Activated CD8-positive, alpha-beta memory T cell treated with anti-CD3 and anti-CD28 coated beads, Interleukin-2, amount 50 U/mL, for 4 hours (primary cell): ENCODE data around the gene PSMG2.

ENCODE experiments used
- DNase-seq: peaks from one replicate; pipeline ENCODE4 v3.0.0-alpha.2; 2020

PSMG2 gene

GRCh38 chr18:12767580-12768155 lies 64.8 kb downstream of the PSMG2 start:
- no peak for DNase-seq

- no peak for DNase-seq
Measured at GRCh38 chr18:12768625-12769024, 65.8 kb downstream of the PSMG2 start.

- DNase-seq, result no peak
Measured at GRCh38 chr18:12769136-12769535, 66.3 kb downstream of the PSMG2 start.

DNA sequence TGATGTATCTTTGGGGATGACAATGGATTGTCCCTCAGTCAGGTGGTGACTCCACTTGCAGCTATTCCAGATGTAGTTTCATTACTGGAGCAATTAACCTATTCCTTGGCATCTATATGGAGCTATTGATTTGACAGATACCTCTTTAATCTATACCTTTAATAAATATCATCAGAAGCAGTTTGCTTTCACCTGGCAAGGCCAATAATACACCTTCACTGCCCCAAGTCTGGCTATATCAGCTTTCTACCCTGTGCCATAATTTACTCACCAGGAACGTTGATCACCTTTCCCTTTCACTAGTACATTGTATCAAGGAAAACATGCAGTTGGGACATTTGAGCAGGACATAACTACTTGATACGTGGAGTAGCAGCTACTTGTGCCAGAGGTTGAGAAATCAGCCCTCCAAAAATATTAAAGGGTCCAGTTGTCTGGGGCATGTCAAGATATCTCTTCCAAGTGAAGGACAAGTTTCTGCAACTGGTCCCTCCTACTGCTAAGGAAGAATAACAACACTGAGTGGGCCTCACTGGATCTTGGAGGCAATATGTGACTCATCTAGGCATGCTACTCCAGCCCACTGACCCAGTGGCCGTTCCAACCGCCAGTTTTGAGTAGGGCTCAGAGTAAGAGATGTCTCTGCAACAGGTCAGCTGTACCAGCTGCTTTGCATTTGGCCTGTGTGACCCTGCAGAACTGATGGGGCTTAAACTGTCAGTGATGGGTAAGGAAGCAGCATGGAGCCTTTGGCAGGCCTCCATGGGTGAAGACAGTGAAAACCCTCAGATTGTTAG lies 67.0 kb downstream of the PSMG2 start:
- DNase-seq, result no peak

GRCh38 chr18:12770469-12771219 lies 67.8 kb downstream of the PSMG2 start:
- DNase-seq, result no peak

- DNase-seq, result no peak
Measured at GRCh38 chr18:12772111-12772510, 69.3 kb downstream of the PSMG2 start.

- DNase-seq, result no peak
Measured at GRCh38 chr18:12773369-12773768, 70.5 kb downstream of the PSMG2 start.

DNA sequence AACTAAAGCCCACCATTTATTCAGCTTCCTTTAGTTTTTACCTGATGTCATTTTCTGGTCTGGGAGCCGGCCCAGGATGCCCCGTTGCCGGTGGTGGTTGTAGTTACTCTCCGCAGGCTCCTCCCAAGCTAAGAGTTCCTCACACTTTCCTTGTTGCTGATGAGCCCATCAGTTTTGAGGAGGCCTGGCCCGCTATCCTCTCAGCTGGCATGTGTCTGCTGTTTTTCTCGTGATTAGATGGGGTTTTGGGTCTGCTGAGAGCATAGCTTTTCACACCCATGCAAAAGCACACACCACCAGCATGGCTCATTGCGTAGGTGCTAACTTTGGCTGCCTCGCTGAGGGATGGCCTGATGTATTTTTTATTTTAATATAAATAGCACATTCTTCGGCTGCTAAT lies 72.1 kb downstream of the PSMG2 start:
- DNase-seq, result no peak
